ENCODE results near the gene TRHDE.

TRHDE gene

GRCh38 chr12:72578327-72578726 lies 306.2 kb downstream of the TRHDE start:
- no peak overlapping the region for H3K4me2 ChIP-seq (ENCODE audit: insufficient read depth, low read length, poor library complexity, severe bottlenecking)
- H3K18ac ChIP-seq (ENCODE audit: low read length): no peak overlapping the region
- H3K9me3 ChIP-seq (replicated peaks in 1 of 2; ENCODE audit: control insufficient read depth in 2 of 2, insufficient read depth in 1 of 2, low read depth in 1 of 2, low read length in 2 of 2): no peaks in the 10 kb centered on the region
- DNase-seq (ENCODE audit: low spot score): no peak
- no peak overlapping the region for H3K14ac ChIP-seq (ENCODE audit: low read length)
- WGBS, 2 donors (ENCODE audit: extremely low coverage in 2 of 2, insufficient read length in 2 of 2, insufficient replicate concordance in 1 of 2): no CpG with 5 or more reads among the region's 3 CpGs
- no peaks in the 10 kb centered on the region for H3K79me1 ChIP-seq (ENCODE audit: low read depth, low read length)
- no peaks in the 10 kb centered on the region for H3K36me3 ChIP-seq (replicated peaks in 1 of 2; ENCODE audit: control insufficient read depth in 2 of 2, insufficient read depth in 2 of 2, low read length in 2 of 2)
- no peak overlapping the region for H3K9ac ChIP-seq (ENCODE audit: low read depth, low read length, poor library complexity)
- H3K4me1 ChIP-seq (ENCODE audit: control insufficient read depth in 2 of 2, insufficient read depth in 1 of 2, low read depth in 1 of 2, low read length in 2 of 2): no peaks in the 10 kb centered on the region
- H4K8ac ChIP-seq (ENCODE audit: low read depth, low read length): no peak overlapping the region
- H2AFZ ChIP-seq (ENCODE audit: low read length): no peak overlapping the region
- H4K91ac ChIP-seq (ENCODE audit: low read depth, low read length, poor library complexity): no peak overlapping the region
- H3K4ac ChIP-seq (ENCODE audit: low read length): no peak overlapping the region
- H3K27ac ChIP-seq (replicated peaks; ENCODE audit: low read length): no peak overlapping the region
- no peak overlapping the region for H2BK12ac ChIP-seq (ENCODE audit: low read length)
- no peak overlapping the region for H2BK120ac ChIP-seq (ENCODE audit: low read depth, low read length)
- H3K23ac ChIP-seq (ENCODE audit: low read depth, low read length, poor library complexity): no peak overlapping the region
- no peak overlapping the region for H3K4me3 ChIP-seq (ENCODE audit: low read length in 2 of 2)
- H2BK5ac ChIP-seq (ENCODE audit: low read length): no peak overlapping the region
- no peaks in the 10 kb centered on the region for H3K27me3 ChIP-seq (ENCODE audit: control insufficient read depth in 3 of 3, insufficient read depth in 3 of 3, low read depth in 1 of 3, low read length in 3 of 3)
- no peak overlapping the region for H2BK15ac ChIP-seq (ENCODE audit: low read length)
- H2AK5ac ChIP-seq (ENCODE audit: low read depth, low read length): no peak overlapping the region

- Histone ChIP-seq H3K4ac (ENCODE audit: low read length) (no peak overlapping the region), H3K27ac (replicated peaks; ENCODE audit: low read length) (peak overlapping the region; percentile 35)
These were observed 314.3 kb downstream of the TRHDE start for GRCh38 chr12:72586456-72586855.

DNA sequence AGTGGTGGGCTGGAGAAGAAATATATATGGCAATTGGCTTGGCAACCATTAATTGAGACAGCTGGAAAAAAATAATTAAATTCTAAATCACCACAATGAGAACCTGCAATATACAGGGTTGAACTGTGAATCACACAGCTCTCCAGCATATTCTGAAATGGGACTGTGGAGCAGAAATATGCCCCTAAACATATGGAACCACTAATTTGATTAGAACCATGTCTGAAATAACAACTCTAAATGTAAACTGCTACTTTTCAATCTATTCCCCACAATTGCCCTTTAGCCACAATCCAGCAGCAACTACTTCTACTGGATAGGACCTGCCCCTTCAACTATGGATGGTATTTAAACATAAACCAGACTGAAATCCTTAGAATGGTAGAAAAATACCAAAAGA lies 330.4 kb downstream of the TRHDE start:
- Histone ChIP-seq H3K36me3 (replicated peaks in 1 of 2; ENCODE audit: control insufficient read depth in 2 of 2, insufficient read depth in 2 of 2, low read length in 2 of 2) (no peaks in the 10 kb centered on the region), H2AFZ (ENCODE audit: low read length) (no peak overlapping the region), H3K23ac (ENCODE audit: low read depth, low read length, poor library complexity) (no peak overlapping the region), H3K4ac (ENCODE audit: low read length) (no peak overlapping the region), H3K4me1 (ENCODE audit: control insufficient read depth in 2 of 2, insufficient read depth in 1 of 2, low read depth in 1 of 2, low read length in 2 of 2) (no peaks in the 10 kb centered on the region), H3K14ac (ENCODE audit: low read length) (no peak overlapping the region), H2BK120ac (ENCODE audit: low read depth, low read length) (no peak overlapping the region), H3K4me3 (ENCODE audit: low read length in 2 of 2) (no peak overlapping the region), H3K18ac (ENCODE audit: low read length) (no peak overlapping the region), H2BK12ac (ENCODE audit: low read length) (no peak overlapping the region), H3K9ac (ENCODE audit: low read depth, low read length, poor library complexity) (no peak overlapping the region), H3K4me2 (ENCODE audit: insufficient read depth, low read length, poor library complexity, severe bottlenecking) (no peak overlapping the region), H4K8ac (ENCODE audit: low read depth, low read length) (no peak overlapping the region), H2BK5ac (ENCODE audit: low read length) (no peak overlapping the region), H2BK15ac (ENCODE audit: low read length) (no peak overlapping the region), H3K27ac (replicated peaks; ENCODE audit: low read length) (no peak overlapping the region), H3K9me3 (replicated peaks in 1 of 2; ENCODE audit: control insufficient read depth in 2 of 2, insufficient read depth in 1 of 2, low read depth in 1 of 2, low read length in 2 of 2) (peaks cover 0 to 5% of the 10 kb centered on the region in 2 donors), H2AK5ac (ENCODE audit: low read depth, low read length) (no peak overlapping the region), H3K27me3 (ENCODE audit: control insufficient read depth in 3 of 3, insufficient read depth in 3 of 3, low read depth in 1 of 3, low read length in 3 of 3) (no peaks in the 10 kb centered on the region), H3K79me1 (ENCODE audit: low read depth, low read length) (no peaks in the 10 kb centered on the region), H4K91ac (ENCODE audit: low read depth, low read length, poor library complexity) (no peak overlapping the region)
- DNase-seq (ENCODE audit: low spot score): no peak

More at GRCh38 chr12:72586456-72586855, 314.3 kb downstream of the TRHDE start:
- no CpG with 5 or more reads among the region's 3 CpGs for WGBS, 2 donors (ENCODE audit: extremely low coverage in 2 of 2, insufficient read length in 2 of 2, insufficient replicate concordance in 1 of 2)
- Histone ChIP-seq H3K14ac (ENCODE audit: low read length) (no peak overlapping the region), H2AK5ac (ENCODE audit: low read depth, low read length) (no peak overlapping the region), H3K9me3 (replicated peaks in 1 of 2; ENCODE audit: control insufficient read depth in 2 of 2, insufficient read depth in 1 of 2, low read depth in 1 of 2, low read length in 2 of 2) (no peaks in the 10 kb centered on the region), H3K27me3 (ENCODE audit: control insufficient read depth in 3 of 3, insufficient read depth in 3 of 3, low read depth in 1 of 3, low read length in 3 of 3) (no peaks in the 10 kb centered on the region), H2AFZ (ENCODE audit: low read length) (peak overlapping the region; percentile 78), H3K36me3 (replicated peaks in 1 of 2; ENCODE audit: control insufficient read depth in 2 of 2, insufficient read depth in 2 of 2, low read length in 2 of 2) (no peaks in the 10 kb centered on the region), H4K8ac (ENCODE audit: low read depth, low read length) (no peak overlapping the region), H3K23ac (ENCODE audit: low read depth, low read length, poor library complexity) (no peak overlapping the region), H2BK15ac (ENCODE audit: low read length) (no peak overlapping the region), H3K18ac (ENCODE audit: low read length) (no peak overlapping the region), H4K91ac (ENCODE audit: low read depth, low read length, poor library complexity) (no peak overlapping the region), H2BK5ac (ENCODE audit: low read length) (no peak overlapping the region), H3K4me1 (ENCODE audit: control insufficient read depth in 2 of 2, insufficient read depth in 1 of 2, low read depth in 1 of 2, low read length in 2 of 2) (peaks cover 2 to 7% of the 10 kb centered on the region in 2 donors), H3K9ac (ENCODE audit: low read depth, low read length, poor library complexity) (no peak overlapping the region), H2BK12ac (ENCODE audit: low read length) (no peak overlapping the region), H3K4me3 (ENCODE audit: low read length in 2 of 2) (no peak overlapping the region), H3K79me1 (ENCODE audit: low read depth, low read length) (no peaks in the 10 kb centered on the region), H3K4me2 (ENCODE audit: insufficient read depth, low read length, poor library complexity, severe bottlenecking) (no peak overlapping the region), H2BK120ac (ENCODE audit: low read depth, low read length) (no peak overlapping the region)
- no peak for DNase-seq (ENCODE audit: low spot score)

GRCh38 chr12:72605975-72606374 lies 333.8 kb downstream of the TRHDE start:
- Histone ChIP-seq H2BK15ac (ENCODE audit: low read length) (no peak overlapping the region), H3K23ac (ENCODE audit: low read depth, low read length, poor library complexity) (no peak overlapping the region), H3K9ac (ENCODE audit: low read depth, low read length, poor library complexity) (no peak overlapping the region), H3K9me3 (replicated peaks in 1 of 2; ENCODE audit: control insufficient read depth in 2 of 2, insufficient read depth in 1 of 2, low read depth in 1 of 2, low read length in 2 of 2) (peaks cover 0 to 2% of the 10 kb centered on the region in 2 donors), H3K18ac (ENCODE audit: low read length) (no peak overlapping the region), H3K4ac (ENCODE audit: low read length) (no peak overlapping the region), H3K27ac (replicated peaks; ENCODE audit: low read length) (no peak overlapping the region), H2AK5ac (ENCODE audit: low read depth, low read length) (no peak overlapping the region), H2BK12ac (ENCODE audit: low read length) (no peak overlapping the region), H3K4me3 (ENCODE audit: low read length in 2 of 2) (no peak overlapping the region), H3K14ac (ENCODE audit: low read length) (no peak overlapping the region), H3K79me1 (ENCODE audit: low read depth, low read length) (no peaks in the 10 kb centered on the region), H3K36me3 (replicated peaks in 1 of 2; ENCODE audit: control insufficient read depth in 2 of 2, insufficient read depth in 2 of 2, low read length in 2 of 2) (no peaks in the 10 kb centered on the region), H3K27me3 (ENCODE audit: control insufficient read depth in 3 of 3, insufficient read depth in 3 of 3, low read depth in 1 of 3, low read length in 3 of 3) (no peaks in the 10 kb centered on the region), H3K4me2 (ENCODE audit: insufficient read depth, low read length, poor library complexity, severe bottlenecking) (no peak overlapping the region), H2BK120ac (ENCODE audit: low read depth, low read length) (no peak overlapping the region), H4K91ac (ENCODE audit: low read depth, low read length, poor library complexity) (no peak overlapping the region), H3K4me1 (ENCODE audit: control insufficient read depth in 2 of 2, insufficient read depth in 1 of 2, low read depth in 1 of 2, low read length in 2 of 2) (peaks cover 0 to under 1% of the 10 kb centered on the region in 2 donors), H2BK5ac (ENCODE audit: low read length) (no peak overlapping the region), H2AFZ (ENCODE audit: low read length) (no peak overlapping the region), H4K8ac (ENCODE audit: low read depth, low read length) (no peak overlapping the region)
- WGBS, 2 donors (ENCODE audit: extremely low coverage in 2 of 2, insufficient read length in 2 of 2, insufficient replicate concordance in 1 of 2): no CpG with 5 or more reads among the region's 2 CpGs
- DNase-seq (ENCODE audit: low spot score): no peak

All from neuronal stem cell (in vitro differentiated cells).